ENCODE results near the gene JRKL.

- TF ChIP-seq CTCF (IDR thresholded peaks at IDR 0.05; ENCODE audit: insufficient read depth, low read depth, low read length) (no peak), EZH2 (IDR thresholded peaks at IDR 0.05; ENCODE audit: insufficient read depth, low read length) (no peak)
Observed at GRCh38 chr11:96424693-96425092, 34.9 kb downstream of the JRKL start.

Data from astrocyte (in vitro differentiated cells and primary cell).